Spinal cord (tissue), 10 donors: ENCODE data around the gene KCP. TPM values are rescaled to one million over a fixed set of nuclear protein-coding genes. Genes with fewer than 3 reads are reported as not detected.

Experiments
- DNase-seq, 6 donors: peaks; one replicate each; pipeline versions ENCODE4 v3.0.0 to v3.0.0-alpha.2; 2013 to 2015; ENCODE audit warnings: low spot score in 6 of 6, low read depth in 4 of 6
- H3K27ac ChIP-seq: one replicate; pipeline ENCODE4 v1.5.1; 2013; ENCODE audit warnings: low read depth, low read length, control low read depth
- H3K27me3 ChIP-seq: one replicate; pipeline ENCODE4 v1.6.1; 2013; ENCODE audit warnings: low read length; ENCODE audit not compliant: control insufficient read depth, insufficient read depth
- H3K36me3 ChIP-seq: one replicate; pipeline ENCODE4 v1.6.1; 2013; ENCODE audit warnings: low read length; ENCODE audit not compliant: control insufficient read depth, insufficient read depth
- H3K4me1 ChIP-seq: one replicate; pipeline ENCODE4 v1.6.1; 2013; ENCODE audit warnings: low read length; ENCODE audit not compliant: control insufficient read depth, insufficient read depth
- H3K4me3 ChIP-seq: one replicate; pipeline ENCODE4 v1.5.1; 2013; ENCODE audit warnings: low read depth, low read length, control low read depth
- H3K9me3 ChIP-seq: one replicate; pipeline ENCODE4 v1.6.1; 2013; ENCODE audit warnings: low read length; ENCODE audit not compliant: control insufficient read depth, insufficient read depth
- WGBS: methylation state at CpG from one replicate; pipeline ENCODE4 v1.1.5; 2013; ENCODE audit warnings: missing lambda C conversion rate; ENCODE audit not compliant: insufficient coverage; 5-methylcytosine and 5-hydroxymethylcytosine counted together
- polyA plus RNA-seq, 2 donors: library from polyadenylated mRNA; unstranded; fragments of 120-200 nt; gene quantifications; one replicate each; pipeline ENCODE4 v1.2.1, GENCODE V29; 2013; ENCODE audit not compliant: insufficient read length in 2 of 2
- total RNA-seq, 2 donors: library from RNA; depleted of rRNA in 1 of 2; stranded (reverse); fragments of 120-200 nt in 1 of 2; fragments of >200 nt in 1 of 2; gene quantifications; one replicate each; pipeline versions ENCODE4 v1.2.3 to v1.2.4, GENCODE V29; 2013 to 2014
- donor health status: healthy.

KCP gene
- total and polyA plus RNA-seq, 4 donors: 0.40 to 2.3 (median 1.6) TPM

DNA sequence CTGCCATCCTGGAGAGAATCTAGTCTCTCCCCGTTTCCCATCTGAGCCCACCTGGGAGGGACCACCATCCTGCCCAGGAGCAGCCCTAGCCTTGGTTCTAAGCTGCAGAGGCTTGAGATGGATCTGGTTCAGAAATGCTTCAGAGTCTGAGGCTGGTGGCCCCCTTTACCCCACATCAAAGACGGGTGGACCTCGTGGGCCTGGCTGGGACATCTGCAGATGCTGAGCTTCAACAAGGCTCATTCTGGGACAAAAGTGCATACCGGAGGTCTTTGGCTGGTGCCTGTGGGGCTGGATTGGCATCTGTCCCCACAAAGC is 22.3 kb upstream of the KCP start:
- peaks cover 11% of the 10 kb centered on the region for H3K4me1 ChIP-seq
- H3K27me3 ChIP-seq: peaks cover 24% of the 10 kb centered on the region
- H3K9me3 ChIP-seq: no peaks in the 10 kb centered on the region
- DNase-seq: no peak
- H3K27ac ChIP-seq: no peak overlapping the region
- H3K4me3 ChIP-seq: no peak overlapping the region
- WGBS: 79% methylated on average over 3 of the region's 4 CpGs
- H3K36me3 ChIP-seq: no peaks in the 10 kb centered on the region

DNA sequence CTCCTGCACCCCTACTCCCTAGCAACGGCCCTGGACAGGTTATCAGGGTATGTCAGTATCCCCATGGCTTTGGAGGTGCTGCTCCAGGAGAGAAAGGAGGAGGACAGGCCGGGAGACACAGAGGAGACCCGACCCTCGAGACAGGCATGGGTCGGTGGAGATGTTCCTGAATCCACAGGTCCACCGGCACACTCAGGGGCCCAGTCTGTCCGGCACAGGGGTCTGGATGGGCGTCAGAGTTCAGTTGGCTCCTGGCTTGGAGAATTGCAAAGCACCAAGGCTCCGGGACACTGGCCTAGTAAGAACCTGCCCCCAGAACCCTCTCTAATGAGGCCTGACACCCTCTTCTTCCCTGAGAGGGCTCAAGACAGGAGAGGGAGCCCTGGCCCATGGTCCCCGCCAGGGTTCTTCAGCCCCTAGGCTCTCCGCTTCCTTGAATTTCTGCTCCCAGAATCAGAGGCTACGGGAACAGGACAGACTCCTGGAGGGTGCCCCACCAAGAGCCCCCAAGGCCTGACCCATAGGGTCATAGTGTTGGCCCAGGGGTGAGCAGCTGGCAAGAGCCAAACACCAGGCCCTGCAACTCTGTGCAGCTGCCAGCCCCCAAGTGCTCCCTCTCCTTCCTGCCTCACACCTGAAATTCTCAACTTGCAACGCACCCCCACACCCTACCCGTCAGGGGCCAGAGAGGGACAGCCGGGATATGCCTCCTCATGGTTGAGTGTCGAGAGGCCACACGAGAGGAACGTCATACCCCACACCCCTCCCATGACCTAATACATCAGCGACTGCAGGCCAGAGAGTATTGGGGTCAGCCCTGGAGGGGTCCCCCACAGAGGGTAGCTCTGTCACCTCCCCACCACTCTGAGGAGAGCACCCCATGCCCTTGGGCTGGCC is 21.7 kb upstream of the KCP start:
- 85% methylated on average over 17 of the region's 19 CpGs for WGBS

DNA sequence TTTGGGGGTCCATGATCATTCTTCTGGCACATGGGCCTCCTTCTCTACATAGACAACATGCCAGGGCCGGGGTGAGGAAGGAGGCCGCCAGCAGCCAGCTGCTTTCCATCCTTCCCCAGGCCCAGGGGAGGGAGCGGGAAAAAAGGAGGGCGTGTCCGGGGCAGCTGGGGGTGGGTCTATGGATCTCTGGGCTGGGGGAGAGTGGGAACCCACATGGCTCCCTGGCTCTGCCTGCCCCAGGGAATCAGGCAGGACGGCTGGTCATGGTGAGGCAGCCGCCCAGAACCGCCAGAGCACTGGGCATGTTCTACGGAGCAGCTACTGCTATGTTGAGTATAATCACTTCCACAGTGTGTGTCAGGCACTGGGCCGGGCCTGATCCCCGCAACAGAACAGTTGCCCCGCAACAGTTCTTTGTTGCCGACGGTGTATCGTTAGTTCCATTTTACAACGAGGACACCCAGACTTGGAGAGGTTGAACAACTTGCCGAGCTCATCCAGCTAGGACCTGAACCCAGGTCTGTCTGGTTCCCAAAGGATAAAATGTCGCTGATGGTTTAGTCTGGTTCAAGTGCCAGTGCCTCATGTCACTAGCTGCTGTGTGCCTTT is 20.8 kb upstream of the KCP start:
- no peaks in the 10 kb centered on the region for H3K9me3 ChIP-seq
- H3K4me3 ChIP-seq: no peak overlapping the region
- DNase-seq: no peak
- H3K27ac ChIP-seq: no peak overlapping the region
- H3K27me3 ChIP-seq: peaks cover 12% of the 10 kb centered on the region
- no peaks in the 10 kb centered on the region for H3K36me3 ChIP-seq
- peaks cover 6% of the 10 kb centered on the region for H3K4me1 ChIP-seq
- WGBS: 92% methylated on average over 16 of the region's 18 CpGs

More for the DNA sequence above, 21.7 kb upstream of the KCP start:
- peaks cover 6% of the 10 kb centered on the region for H3K4me1 ChIP-seq
- no peak overlapping the region for H3K4me3 ChIP-seq
- H3K27me3 ChIP-seq: peaks cover 19% of the 10 kb centered on the region
- no peaks in the 10 kb centered on the region for H3K36me3 ChIP-seq
- no peak overlapping the region for H3K27ac ChIP-seq
- no peak for DNase-seq
- H3K9me3 ChIP-seq: no peaks in the 10 kb centered on the region

DNA sequence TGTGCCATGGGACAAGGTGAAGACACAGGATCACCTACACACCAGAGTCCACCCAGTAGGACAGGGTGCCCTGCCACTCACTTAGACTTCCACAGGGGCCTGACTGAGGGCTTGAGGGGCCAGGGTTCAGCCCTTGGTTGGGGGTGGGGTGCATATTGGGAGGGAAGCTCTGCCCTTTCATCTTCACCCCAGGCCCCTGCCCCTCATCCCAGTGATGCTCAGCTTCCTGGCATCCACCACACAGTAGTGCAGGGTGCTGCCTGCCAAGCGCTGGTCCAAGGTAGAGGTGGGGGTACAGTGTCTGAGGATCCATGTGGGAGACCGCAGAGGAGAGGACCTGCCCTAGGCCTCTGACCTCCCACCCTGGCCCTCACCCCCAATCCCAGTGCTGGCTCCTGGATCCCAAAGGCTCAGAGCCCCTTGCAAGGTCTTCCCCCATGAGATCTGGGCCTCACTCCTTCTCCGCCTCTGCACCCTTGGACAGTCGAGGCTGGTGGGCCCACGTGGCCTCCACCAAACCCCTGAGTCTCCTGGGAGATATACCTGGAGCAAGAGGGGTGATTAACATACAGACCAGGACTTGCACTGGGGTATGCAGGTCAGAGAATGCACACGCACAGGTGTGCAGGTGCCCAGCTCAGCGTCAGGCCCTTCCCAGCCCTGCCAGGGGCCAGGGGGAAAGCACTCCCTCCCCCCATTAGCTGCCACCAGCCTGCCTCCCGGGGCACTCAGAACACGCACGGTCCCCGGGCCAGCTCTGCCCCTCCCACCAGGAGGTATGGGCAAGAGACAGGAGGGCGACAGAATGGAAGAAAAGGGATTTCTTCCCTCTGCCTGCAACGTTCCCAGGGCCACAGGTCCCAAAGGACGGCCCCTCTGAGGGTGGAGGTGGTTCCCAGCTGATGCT is 18.6 kb upstream of the KCP start:
- DNase-seq: no peak
- H3K4me1 ChIP-seq: peaks cover 6% of the 10 kb centered on the region
- no peak overlapping the region for H3K27ac ChIP-seq
- H3K36me3 ChIP-seq: no peaks in the 10 kb centered on the region
- 73% methylated on average over 8 of the region's 14 CpGs for WGBS
- no peaks in the 10 kb centered on the region for H3K27me3 ChIP-seq
- no peak overlapping the region for H3K4me3 ChIP-seq
- no peaks in the 10 kb centered on the region for H3K9me3 ChIP-seq

DNA sequence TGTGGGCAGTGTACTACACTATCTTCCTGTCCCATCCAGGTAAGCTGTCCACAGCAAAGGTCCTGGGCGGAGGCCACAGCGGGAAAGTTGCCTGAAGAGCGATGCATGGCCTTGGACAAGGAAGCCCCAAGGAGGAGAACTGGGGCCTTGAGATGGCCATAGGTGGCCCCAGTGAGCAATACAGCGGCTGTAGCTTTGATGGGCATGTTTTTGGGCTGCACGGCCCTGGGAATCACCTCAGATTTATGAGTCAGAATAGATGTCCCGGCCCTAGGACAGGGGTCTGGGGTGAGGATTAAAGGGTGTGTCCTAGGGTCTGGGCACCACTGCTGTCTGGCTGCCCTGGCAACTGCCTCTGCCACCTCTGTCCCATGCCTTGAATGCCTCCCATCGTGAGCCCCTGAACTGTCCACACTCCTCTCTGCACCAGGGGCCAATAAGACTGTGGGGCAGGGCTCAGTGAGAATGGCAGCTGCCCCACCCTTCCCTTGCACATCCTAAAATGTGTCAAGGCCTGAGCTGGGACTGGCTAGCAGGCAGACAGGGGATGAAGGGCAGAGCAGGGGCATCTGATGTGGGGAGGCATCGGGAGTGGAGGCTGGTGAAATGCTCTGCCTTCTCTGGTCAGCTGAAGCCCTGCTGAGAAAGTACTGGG is 17.8 kb upstream of the KCP start:
- DNase-seq: no peak
- no peaks in the 10 kb centered on the region for H3K9me3 ChIP-seq
- 96% methylated on average over 7 of the region's 8 CpGs for WGBS
- H3K36me3 ChIP-seq: no peaks in the 10 kb centered on the region
- no peaks in the 10 kb centered on the region for H3K27me3 ChIP-seq
- H3K4me3 ChIP-seq: no peak overlapping the region
- no peak overlapping the region for H3K27ac ChIP-seq
- peaks cover 6% of the 10 kb centered on the region for H3K4me1 ChIP-seq

DNA sequence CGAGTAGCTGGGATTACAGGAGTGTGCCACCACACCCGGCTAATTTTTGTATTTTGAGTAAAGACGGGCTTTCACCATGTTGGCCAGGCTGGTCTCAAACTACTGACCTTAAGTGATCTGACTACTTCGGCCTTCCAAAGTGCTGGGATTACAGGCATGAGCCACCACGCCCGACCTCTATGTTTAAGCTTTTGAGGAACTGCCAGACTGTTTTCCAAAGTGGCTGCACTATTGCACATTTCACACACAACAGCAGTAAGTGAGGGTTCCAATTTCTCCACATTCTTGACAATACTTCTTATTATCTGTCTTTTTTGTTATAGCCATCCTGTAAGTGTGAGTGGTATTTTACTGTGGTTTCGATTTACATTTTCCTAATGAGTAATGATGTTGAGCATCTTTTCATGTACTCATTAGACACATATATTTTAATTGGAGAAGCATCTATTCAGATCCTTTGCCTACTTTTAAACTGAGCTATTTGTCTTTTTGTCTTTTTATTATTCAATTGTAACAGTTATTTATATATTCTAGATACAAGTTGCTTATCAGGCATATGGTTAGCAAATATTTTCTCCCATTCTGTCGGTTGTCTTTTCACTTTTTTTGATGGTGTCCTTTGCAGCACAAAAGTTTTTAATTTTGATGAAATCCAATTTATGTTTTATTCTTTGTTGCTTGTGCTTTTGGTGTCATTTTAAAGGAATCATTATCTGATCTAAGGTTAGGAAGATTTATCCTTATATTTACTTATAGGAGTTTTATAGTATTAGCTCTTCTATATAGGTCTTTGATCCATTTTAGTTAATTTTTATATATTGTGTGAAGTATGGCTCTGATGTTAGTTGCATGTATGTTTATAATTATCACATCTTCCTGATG is 14.4 kb upstream of the KCP start:
- DNase-seq: no peak
- Histone ChIP-seq H3K9me3 (no peaks in the 10 kb centered on the region), H3K4me1 (peaks cover 3% of the 10 kb centered on the region), H3K36me3 (no peaks in the 10 kb centered on the region), H3K4me3 (no peak overlapping the region), H3K27me3 (peaks cover 11% of the 10 kb centered on the region), H3K27ac (no peak overlapping the region)
- WGBS: 86% methylated on average over 5 of the region's 8 CpGs

DNA sequence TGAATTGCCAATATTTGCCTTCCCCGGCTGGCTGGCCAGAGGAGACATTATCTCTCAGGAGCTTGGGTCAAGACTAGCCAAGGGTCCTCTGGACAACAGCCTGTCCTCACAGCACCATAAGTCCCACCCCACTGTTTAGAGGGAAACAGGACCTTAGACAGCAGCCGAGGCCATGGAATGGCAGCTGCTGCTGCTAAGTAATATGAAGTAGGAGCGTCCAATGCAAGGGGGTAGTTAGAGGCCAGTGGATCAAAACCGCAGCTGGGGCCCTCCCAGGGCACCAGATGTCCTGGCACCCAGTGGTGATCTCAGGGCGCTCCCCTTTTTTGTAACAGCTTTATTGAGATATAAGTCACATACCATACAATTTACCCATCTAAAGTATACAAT is 12.9 kb upstream of the KCP start:
- Histone ChIP-seq H3K27me3 (peaks cover 12% of the 10 kb centered on the region), H3K36me3 (no peaks in the 10 kb centered on the region), H3K27ac (no peak overlapping the region), H3K4me1 (peaks cover 5% of the 10 kb centered on the region), H3K9me3 (no peaks in the 10 kb centered on the region), H3K4me3 (no peak overlapping the region)
- WGBS: 71% methylated on average over 3 of the region's 5 CpGs
- DNase-seq: no peak

DNA sequence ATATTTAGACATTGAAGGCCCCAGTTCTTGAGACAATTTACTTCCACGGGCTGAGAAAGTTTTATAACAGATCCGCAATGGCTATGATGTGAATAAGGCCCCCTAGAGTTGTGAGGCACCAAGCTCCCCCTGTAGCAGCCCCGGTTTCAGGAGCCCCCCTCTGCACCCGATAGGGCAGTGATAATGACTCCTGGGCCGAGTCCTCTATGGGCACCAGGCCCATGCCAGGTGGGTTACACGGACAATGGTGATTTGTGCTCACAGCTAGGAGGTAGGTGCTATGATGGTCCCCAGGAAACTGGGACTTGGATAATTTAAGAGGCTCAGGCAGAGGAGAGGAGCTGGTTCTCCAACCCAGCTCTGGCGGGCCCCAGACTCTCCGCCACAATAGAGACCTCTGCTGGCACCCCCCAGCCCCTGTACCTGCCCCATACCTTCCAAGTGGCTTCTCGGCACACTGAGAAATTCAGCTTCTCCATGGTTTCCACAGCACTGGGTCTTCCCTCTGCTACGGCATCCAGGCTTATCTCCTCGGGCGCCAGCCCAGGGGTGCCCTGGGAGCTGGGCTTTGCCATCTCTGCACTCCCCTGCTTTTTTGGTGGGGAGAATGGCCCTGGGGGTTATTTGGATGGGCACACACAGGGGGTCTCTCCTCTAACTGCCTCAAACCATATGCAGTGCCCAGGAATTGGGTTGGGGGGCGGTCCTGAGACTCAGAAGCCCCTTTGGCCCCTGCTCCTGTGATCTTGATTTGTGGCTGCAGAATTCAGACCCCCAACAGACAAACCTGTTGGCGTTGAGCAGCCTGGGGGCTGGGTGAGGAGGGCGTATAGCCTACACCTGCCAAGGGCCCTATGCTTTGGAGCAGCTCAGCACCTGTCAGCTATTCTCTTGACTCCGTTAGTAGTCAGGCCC is 12.2 kb upstream of the KCP start:
- WGBS: 82% methylated on average over 13 of the region's 16 CpGs
- DNase-seq: no peak
- H3K4me3 ChIP-seq: no peak overlapping the region
- H3K36me3 ChIP-seq: no peaks in the 10 kb centered on the region
- H3K27me3 ChIP-seq: peaks cover 15% of the 10 kb centered on the region
- H3K27ac ChIP-seq: no peak overlapping the region
- H3K4me1 ChIP-seq: peaks cover 7% of the 10 kb centered on the region
- no peaks in the 10 kb centered on the region for H3K9me3 ChIP-seq
